ENCODE data around the gene PFN3.
A peak's percentile ranks its signal among the peaks of the same experiment; 100 is the strongest.

PFN3 gene

DNA sequence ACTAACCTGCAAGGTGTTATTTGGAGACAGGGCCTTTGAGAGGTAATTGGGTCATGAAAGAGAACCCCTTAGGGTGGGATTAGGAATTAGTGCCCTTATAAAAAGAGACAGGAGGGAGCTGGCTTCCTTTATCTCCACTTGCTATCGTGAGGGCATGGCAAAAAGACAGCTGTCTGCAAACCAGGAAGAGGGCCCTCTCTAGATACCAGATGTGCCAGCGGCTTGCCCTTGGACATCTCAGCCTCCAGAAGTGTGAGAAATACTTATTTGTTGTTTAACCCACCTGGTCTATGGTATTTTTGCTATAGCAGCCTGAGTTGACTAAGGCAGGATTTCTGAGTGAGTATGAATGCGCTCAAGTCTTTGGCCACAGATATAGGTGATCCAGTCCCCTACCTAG is 43.7 kb downstream of the PFN3 start:
- Histone ChIP-seq H3K4me1 (peaks cover 73 to 95% (median 86%) of the 10 kb centered on the region in 10 experiments), H3K9ac (peak overlapping the region in 4 of 11 experiments; percentile 9 to 81 (median 80); a peak in 5 of 22 replicates), H3K27ac (peak overlapping the region in 5 of 11 experiments; percentile 79 to 88 (median 83); a peak in 9 of 22 replicates), H3K36me3 (no peaks in the 10 kb centered on the region), H3K27me3 (no peaks in the 10 kb centered on the region), H3K9me3 (replicated peaks in 1 of 11) (peaks cover 0 to 6% (median 0%) of the 10 kb centered on the region in 11 experiments; a peak in 2 of 22 replicates), H3K4me2 (peak overlapping the region; percentile 93 to 100 (median 99)), H4K20me1 (peaks cover 0 to 18% (median 0%) of the 10 kb centered on the region in 11 experiments; a peak in 5 of 22 replicates), H3K4me3 (peak overlapping the region in 5 of 10 experiments; percentile 66 to 81 (median 67); a peak in 2 of 20 replicates)
- no peak for TF ChIP-seq Cebpa-rat (IDR thresholded peaks at IDR 0.05)

DNA sequence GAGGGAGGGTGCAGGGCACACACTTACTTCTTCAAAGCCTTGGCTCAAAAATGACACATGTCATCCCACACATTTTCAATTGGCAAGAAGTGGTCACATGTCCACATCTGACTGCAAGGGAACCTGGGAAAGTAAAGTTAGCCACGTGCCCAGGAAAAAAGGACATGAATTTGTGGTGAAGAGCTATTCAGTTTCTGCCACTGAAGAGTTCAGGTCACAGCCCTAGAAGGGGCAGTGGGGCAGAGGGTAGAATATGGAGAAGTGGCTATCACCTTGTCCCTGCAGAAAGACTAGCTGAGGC is 44.6 kb downstream of the PFN3 start:
- peaks cover 0 to 6% (median 0%) of the 10 kb centered on the region in 11 experiments; a peak in 2 of 22 replicates for H3K9me3 ChIP-seq (replicated peaks in 1 of 11)
- 0 out of 22 replicates have a peak overlapping the region, but pooled peaks of 1 of the 11 experiments have one; percentile 8 for H3K9ac ChIP-seq
- H3K36me3 ChIP-seq = no peaks in the 10 kb centered on the region
- peak overlapping the region in 5 of 11 experiments; percentile 6 to 88 (median 83); a peak in 5 of 22 replicates for H3K27ac ChIP-seq
- no peaks in the 10 kb centered on the region for H3K27me3 ChIP-seq
- TF ChIP-seq Cebpa-rat (IDR thresholded peaks at IDR 0.05) = no peak
- H3K4me2 ChIP-seq = peak overlapping the region; percentile 93 to 100 (median 99)
- H4K20me1 ChIP-seq = peaks cover 0 to 11% (median 0%) of the 10 kb centered on the region in 11 experiments; a peak in 5 of 22 replicates
- H3K4me1 ChIP-seq = peaks cover 66 to 86% (median 77%) of the 10 kb centered on the region in 10 experiments
- no peak overlapping the region for H3K4me3 ChIP-seq

DNA sequence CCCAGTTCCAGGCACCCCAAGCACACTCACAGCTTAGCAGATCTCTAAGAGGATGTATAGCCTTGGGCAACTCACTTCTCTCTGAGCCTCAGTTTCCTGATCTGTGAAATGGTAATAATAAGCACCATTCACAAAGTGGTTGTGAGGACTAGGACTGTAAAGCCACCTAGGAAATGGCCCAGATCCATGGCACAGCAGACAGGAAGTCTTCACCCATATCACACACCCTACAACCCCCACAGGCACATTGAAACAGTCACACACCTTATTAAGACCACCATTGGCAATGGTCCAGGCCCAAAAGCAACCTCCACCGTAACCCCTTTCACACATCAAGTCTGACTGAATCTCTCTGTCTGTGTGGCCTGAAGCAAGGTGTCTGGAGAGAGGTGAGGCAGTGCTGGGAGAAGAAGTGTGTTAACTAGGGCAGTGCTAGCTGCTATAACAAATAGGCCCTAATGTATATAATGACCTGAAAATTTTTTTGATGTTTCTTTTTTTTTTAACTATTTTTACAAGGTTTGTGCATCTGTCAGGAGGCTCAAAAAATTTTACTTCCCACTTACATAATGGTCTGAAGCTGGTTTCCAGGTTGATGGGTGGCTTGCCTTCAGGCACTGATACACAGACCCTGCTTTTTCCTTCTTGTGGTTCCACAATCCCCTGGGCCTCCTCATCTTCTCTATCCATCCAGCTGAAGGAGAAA is 45.1 kb downstream of the PFN3 start:
- H3K27ac ChIP-seq = peak overlapping the region in 4 of 11 experiments; percentile 0 to 88 (median 42); a peak in 3 of 22 replicates
- TF ChIP-seq Cebpa-rat (IDR thresholded peaks at IDR 0.05) = no peak
- peaks cover 69 to 87% (median 80%) of the 10 kb centered on the region in 10 experiments for H3K4me1 ChIP-seq
- H3K9me3 ChIP-seq (replicated peaks in 1 of 11) = peaks cover 0 to 6% (median 0%) of the 10 kb centered on the region in 11 experiments; a peak in 2 of 22 replicates
- H3K36me3 ChIP-seq = peaks cover 0 to under 1% (median 0%) of the 10 kb centered on the region in 11 experiments; a peak in 1 of 22 replicates
- no peaks in the 10 kb centered on the region for H3K27me3 ChIP-seq
- 0 out of 22 replicates have a peak overlapping the region, but pooled peaks of 1 of the 11 experiments have one; percentile 8 for H3K9ac ChIP-seq
- H4K20me1 ChIP-seq = peaks cover 0 to 14% (median 1%) of the 10 kb centered on the region in 11 experiments; a peak in 14 of 22 replicates
- H3K4me2 ChIP-seq = peak overlapping the region; percentile 93 to 100 (median 99)
- no peak overlapping the region for H3K4me3 ChIP-seq

DNA sequence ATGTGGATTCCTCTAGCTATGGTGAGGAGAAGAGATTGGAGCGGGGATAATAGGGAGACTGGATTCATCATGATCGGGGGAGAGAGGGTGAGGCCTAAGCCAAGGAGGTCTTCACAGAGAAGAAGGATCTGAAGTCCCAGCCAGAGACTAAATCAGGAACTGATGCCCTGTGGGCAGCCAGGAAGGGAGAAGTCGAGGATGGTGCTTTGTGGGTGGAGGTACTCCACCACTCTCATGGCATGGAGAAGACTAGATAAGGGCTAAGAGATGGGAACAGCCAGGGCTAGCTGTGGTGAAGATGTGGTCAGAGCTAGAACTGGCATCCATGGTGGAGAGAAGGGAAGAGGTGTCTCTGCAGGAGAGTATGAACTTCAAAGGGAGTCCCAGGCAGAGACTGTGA is 45.8 kb downstream of the PFN3 start:
- peak overlapping the region in 9 of 11 experiments; percentile 93 to 99 (median 98); a peak in 17 of 22 replicates for H3K4me2 ChIP-seq
- TF ChIP-seq Cebpa-rat (IDR thresholded peaks at IDR 0.05) = no peak
- no peak overlapping the region for H3K9ac ChIP-seq
- H3K36me3 ChIP-seq = peaks cover 0 to 6% (median 4%) of the 10 kb centered on the region in 11 experiments; a peak in 10 of 22 replicates
- peak overlapping the region in 2 of 11 experiments; percentile 0 to 1; a peak in 1 of 22 replicates for H3K27ac ChIP-seq
- no peaks in the 10 kb centered on the region for H3K27me3 ChIP-seq
- H3K4me1 ChIP-seq = peaks cover 70 to 87% (median 80%) of the 10 kb centered on the region in 10 experiments
- peaks cover 3 to 15% (median 7%) of the 10 kb centered on the region in 11 experiments; a peak in 18 of 22 replicates for H4K20me1 ChIP-seq
- no peak overlapping the region for H3K4me3 ChIP-seq
- peaks cover 0 to 6% (median 0%) of the 10 kb centered on the region in 11 experiments; a peak in 2 of 22 replicates for H3K9me3 ChIP-seq (replicated peaks in 1 of 11)

DNA sequence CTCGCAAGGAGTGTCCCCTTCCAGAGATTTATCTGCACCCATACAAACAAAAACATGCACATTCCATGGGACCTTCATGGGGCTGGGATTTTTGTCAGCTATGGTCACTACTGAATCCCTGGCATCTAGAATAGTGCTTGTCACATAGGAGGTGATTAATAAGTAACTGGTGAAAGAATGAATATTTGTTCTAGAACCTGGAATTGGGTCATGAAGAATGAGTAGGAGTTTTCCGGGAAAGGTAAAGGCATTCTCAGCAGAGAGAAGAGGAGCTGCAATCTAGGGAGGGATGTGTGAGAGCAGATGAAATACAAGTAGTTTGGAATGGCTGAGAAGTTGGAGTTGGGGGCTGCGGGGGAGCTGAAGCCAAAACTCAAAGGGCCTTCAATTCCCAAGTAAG is 46.2 kb downstream of the PFN3 start:
- TF ChIP-seq Cebpa-rat (IDR thresholded peaks at IDR 0.05) = no peak
- Histone ChIP-seq H3K9ac (no peak overlapping the region), H3K27me3 (no peaks in the 10 kb centered on the region), H3K9me3 (replicated peaks in 1 of 11) (peaks cover 0 to 6% (median 0%) of the 10 kb centered on the region in 11 experiments; a peak in 2 of 22 replicates), H4K20me1 (peaks cover 8 to 20% (median 12%) of the 10 kb centered on the region in 11 experiments; a peak in 19 of 22 replicates), H3K27ac (no peak overlapping the region), H3K36me3 (peaks cover 1 to 11% (median 9%) of the 10 kb centered on the region in 11 experiments; a peak in 18 of 22 replicates), H3K4me1 (peaks cover 70 to 87% (median 80%) of the 10 kb centered on the region in 10 experiments), H3K4me2 (peak overlapping the region in 5 of 11 experiments; percentile 93 to 99 (median 98); a peak in 10 of 22 replicates), H3K4me3 (no peak overlapping the region)

DNA sequence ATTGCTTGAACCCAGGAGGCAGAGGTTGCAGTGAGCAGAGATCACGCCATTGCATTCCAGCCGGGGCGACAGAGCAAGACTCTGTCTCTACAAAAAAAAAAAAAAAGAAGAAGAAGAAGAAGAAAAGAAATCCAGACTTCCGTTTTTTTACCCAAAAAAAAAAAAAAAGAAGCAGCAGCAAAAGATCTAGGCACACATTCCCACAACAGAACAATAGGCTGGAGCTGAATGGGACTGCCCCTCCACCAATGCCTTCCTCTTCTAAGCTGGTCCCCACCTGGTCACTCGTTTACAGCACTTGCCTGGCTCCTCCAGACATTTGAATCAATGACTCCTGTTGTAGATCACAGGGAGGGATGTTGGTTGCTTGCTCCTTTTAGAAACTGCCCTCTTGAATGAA is 47.4 kb downstream of the PFN3 start:
- TF ChIP-seq Cebpa-rat (IDR thresholded peaks at IDR 0.05) = no peak
- H3K27ac ChIP-seq = no peak overlapping the region
- H4K20me1 ChIP-seq = peaks cover 19 to 31% (median 23%) of the 10 kb centered on the region in 11 experiments; a peak in 19 of 22 replicates
- H3K9ac ChIP-seq = no peak overlapping the region
- H3K4me3 ChIP-seq = no peak overlapping the region
- peaks cover 7 to 21% (median 20%) of the 10 kb centered on the region in 11 experiments; a peak in 18 of 22 replicates for H3K36me3 ChIP-seq
- peaks cover 69 to 87% (median 80%) of the 10 kb centered on the region in 10 experiments for H3K4me1 ChIP-seq
- peak overlapping the region in 6 of 11 experiments; percentile 73 to 98 (median 87); a peak in 10 of 22 replicates for H3K4me2 ChIP-seq
- H3K27me3 ChIP-seq = no peaks in the 10 kb centered on the region
- H3K9me3 ChIP-seq (replicated peaks in 1 of 11) = peaks cover 0 to 6% (median 0%) of the 10 kb centered on the region in 11 experiments; a peak in 2 of 22 replicates

DNA sequence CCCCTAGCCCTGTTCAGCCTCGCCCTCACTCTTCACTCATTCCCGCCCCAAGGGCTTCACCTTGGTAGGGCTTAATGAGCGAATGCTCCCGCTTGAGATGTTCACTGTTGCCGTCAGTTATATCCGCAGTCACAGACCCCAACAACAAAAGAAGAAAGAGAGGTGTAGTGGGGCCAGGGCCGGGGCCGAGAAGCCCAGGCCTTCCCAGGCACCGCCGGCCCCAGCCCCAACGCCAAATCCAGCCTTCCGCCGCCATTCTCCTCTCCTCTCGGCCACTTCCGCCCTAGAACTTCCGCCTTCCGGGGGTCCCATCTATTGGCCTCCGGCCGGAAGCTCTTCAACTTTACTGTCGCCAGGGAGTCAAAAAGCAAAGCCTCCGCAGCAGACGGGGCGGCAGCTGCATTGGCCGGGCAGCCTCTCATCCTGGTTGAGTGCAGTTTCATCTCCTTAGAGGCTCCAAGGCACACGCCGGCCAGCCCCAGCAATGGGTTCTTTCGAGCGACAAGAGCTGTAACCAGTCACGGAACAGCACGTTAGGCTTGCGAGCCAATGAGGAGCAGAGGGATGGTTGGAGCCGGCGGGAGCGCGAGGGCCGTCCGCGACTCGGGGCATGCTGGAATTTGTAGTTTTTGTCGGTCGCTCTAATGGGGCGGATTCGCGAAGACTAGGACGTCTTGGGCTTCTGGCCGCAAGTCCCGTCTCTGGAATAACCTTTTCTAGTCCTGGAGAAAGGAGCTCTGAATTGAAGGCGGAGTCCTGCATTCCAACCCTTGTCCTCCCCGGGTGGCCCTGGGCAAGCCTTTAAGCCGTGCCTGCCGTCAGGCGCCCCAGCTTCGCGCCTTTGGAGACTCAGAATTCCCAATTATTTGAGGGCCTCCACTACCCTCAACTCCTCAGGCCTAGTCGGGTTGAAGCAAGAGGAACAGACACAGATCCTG is 48.8 kb downstream of the PFN3 start, which contains the start of gene LMAN2:
LMAN2 (minus strand) TSS at position 277 of the 938 bp plus-strand sequence; CDS start at position 256, 21 bp downstream.
- H3K4me1 ChIP-seq = peaks cover 62 to 89% (median 79%) of the 10 kb centered on the region in 10 experiments
- H4K20me1 ChIP-seq = peaks cover 30 to 46% (median 37%) of the 10 kb centered on the region in 11 experiments; a peak in 19 of 22 replicates
- no peaks in the 10 kb centered on the region for H3K27me3 ChIP-seq
- H3K27ac ChIP-seq = peak within 1 kb of the TSS; percentile 88 to 96 (median 93)
- peaks cover 19 to 35% (median 33%) of the 10 kb centered on the region in 11 experiments for H3K36me3 ChIP-seq
- H3K4me2 ChIP-seq = peak within 1 kb of the TSS; percentile 90 to 100 (median 97)
- no peak for TF ChIP-seq Cebpa-rat (IDR thresholded peaks at IDR 0.05)
- H3K9ac ChIP-seq = peak within 1 kb of the TSS; percentile 86 to 96 (median 93)
- peaks cover 0 to 6% (median 0%) of the 10 kb centered on the region in 11 experiments; a peak in 2 of 22 replicates for H3K9me3 ChIP-seq (replicated peaks in 1 of 11)
- peak within 1 kb of the TSS; percentile 79 to 96 (median 93) for H3K4me3 ChIP-seq
